ENCODE results near the gene SPOCK1. TPM values are rescaled to one million over a fixed set of nuclear protein-coding genes. Genes with fewer than 3 reads are reported as not detected.

The SPOCK1 gene
- polyA plus RNA-seq, 1 experiment = 76.0 TPM

- POLR2A ChIA-PET = no interaction called here
- Histone ChIP-seq H3K4me3 (ENCODE audit: low read depth, low read length) (no peak overlapping the region), H3K27ac (ENCODE audit: low read depth, low read length) (no peak overlapping the region), H3K9me3 (ENCODE audit: control insufficient read depth, insufficient read depth, low read length) (no peaks in the 10 kb centered on the region), H3K27me3 (ENCODE audit: control insufficient read depth, insufficient read depth, low read length) (no peaks in the 10 kb centered on the region)
- no peak for TF ChIP-seq CTCF (IDR thresholded peaks at IDR 0.05; ENCODE audit: low read depth, low read length)
- CTCF ChIA-PET = interaction anchor here (1.2 kb wide), 1 partner anchor 229 kb away, joined by 3 read pairs; no protein-coding TSS in a partner anchor
- no peak for DNase-seq (ENCODE audit: low read depth, low spot score)
Observed at GRCh38 chr5:137091472-137091871, 407.7 kb downstream of the SPOCK1 start.

- Histone ChIP-seq H3K9me3 (ENCODE audit: control insufficient read depth, insufficient read depth, low read length) (no peaks in the 10 kb centered on the region), H3K27me3 (ENCODE audit: control insufficient read depth, insufficient read depth, low read length) (no peaks in the 10 kb centered on the region), H3K4me3 (ENCODE audit: low read depth, low read length) (no peak overlapping the region), H3K27ac (ENCODE audit: low read depth, low read length) (no peak overlapping the region)
- no peak for TF ChIP-seq CTCF (IDR thresholded peaks at IDR 0.05; ENCODE audit: low read depth, low read length)
- no peak for DNase-seq (ENCODE audit: low read depth, low spot score)
- POLR2A ChIA-PET = no interaction called here
- CTCF ChIA-PET = interaction anchor here (1.7 kb wide), 1 partner anchor 15 kb away, joined by 4 read pairs; no protein-coding TSS in a partner anchor
Observed at GRCh38 chr5:137090721-137091120, 408.4 kb downstream of the SPOCK1 start.

GRCh38 chr5:137090151-137090550, 409.0 kb downstream of the SPOCK1 start:
- no peaks in the 10 kb centered on the region for H3K27me3 ChIP-seq (ENCODE audit: control insufficient read depth, insufficient read depth, low read length)
- H3K27ac ChIP-seq (ENCODE audit: low read depth, low read length) = no peak overlapping the region
- no peak for TF ChIP-seq CTCF (IDR thresholded peaks at IDR 0.05; ENCODE audit: low read depth, low read length)
- DNase-seq (ENCODE audit: low read depth, low spot score) = no peak
- ChIA-PET CTCF (interaction anchor here (1.7 kb wide), 1 partner anchor 15 kb away, joined by 4 read pairs; no protein-coding TSS in a partner anchor), POLR2A (no interaction called here)
- H3K4me3 ChIP-seq (ENCODE audit: low read depth, low read length) = no peak overlapping the region
- no peaks in the 10 kb centered on the region for H3K9me3 ChIP-seq (ENCODE audit: control insufficient read depth, insufficient read depth, low read length)

GRCh38 chr5:137088175-137088574, 411.0 kb downstream of the SPOCK1 start:
- no peak for TF ChIP-seq CTCF (IDR thresholded peaks at IDR 0.05; ENCODE audit: low read depth, low read length)
- no peak for DNase-seq (ENCODE audit: low read depth, low spot score)
- no peak overlapping the region for H3K4me3 ChIP-seq (ENCODE audit: low read depth, low read length)
- CTCF ChIA-PET = interaction anchor here (1.1 to 1.7 kb wide), 2 partner anchors 13 to 232 kb away, joined by 8 to 11 read pairs; no protein-coding TSS in a partner anchor
- no peak overlapping the region for H3K27ac ChIP-seq (ENCODE audit: low read depth, low read length)
- POLR2A ChIA-PET = no interaction called here
- no peaks in the 10 kb centered on the region for H3K27me3 ChIP-seq (ENCODE audit: control insufficient read depth, insufficient read depth, low read length)
- H3K9me3 ChIP-seq (ENCODE audit: control insufficient read depth, insufficient read depth, low read length) = no peaks in the 10 kb centered on the region

- no peaks in the 10 kb centered on the region for H3K9me3 ChIP-seq (ENCODE audit: control insufficient read depth, insufficient read depth, low read length)
- POLR2A ChIA-PET = no interaction called here
- no peaks in the 10 kb centered on the region for H3K27me3 ChIP-seq (ENCODE audit: control insufficient read depth, insufficient read depth, low read length)
- CTCF ChIA-PET = no interaction called here
- no peak overlapping the region for H3K4me3 ChIP-seq (ENCODE audit: low read depth, low read length)
- no peak for DNase-seq (ENCODE audit: low read depth, low spot score)
- no peak for TF ChIP-seq CTCF (IDR thresholded peaks at IDR 0.05; ENCODE audit: low read depth, low read length)
- no peak overlapping the region for H3K27ac ChIP-seq (ENCODE audit: low read depth, low read length)
Observed at GRCh38 chr5:137086342-137086741, 412.8 kb downstream of the SPOCK1 start.

Measured in AG04450 (cell line).